ENCODE measurements around the gene CDK8. TPM values are rescaled to one million over a fixed set of nuclear protein-coding genes. Genes with fewer than 3 reads are reported as not detected.

The CDK8 gene
- total RNA-seq, 1 experiment from 2014 or later: 16.5 TPM

GRCh38 chr13:26442541-26442940, 188.6 kb downstream of the CDK8 start:
- DNase-seq (ENCODE audit: low read depth): no peak

DNA sequence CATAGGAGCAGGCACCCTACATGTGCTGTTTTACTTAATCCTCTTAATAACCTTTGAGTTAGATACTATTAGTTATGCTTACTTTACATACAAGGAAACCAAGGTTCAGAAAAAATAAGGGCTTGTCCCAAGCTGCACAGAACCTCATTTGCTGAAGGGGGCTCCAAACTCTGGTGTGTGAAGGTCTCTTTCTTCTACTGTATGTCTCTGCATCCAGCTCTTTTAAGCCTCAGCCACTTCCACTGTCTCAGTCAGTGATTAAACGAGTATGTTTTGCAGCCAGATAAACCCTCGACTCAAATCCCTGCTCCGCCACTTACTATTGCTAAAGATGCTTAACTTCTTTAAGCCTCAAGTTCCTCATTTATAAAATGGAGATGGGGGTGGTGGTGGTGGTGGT, 191.2 kb downstream of the CDK8 start:
- no peak for DNase-seq (ENCODE audit: low read depth)

DNA sequence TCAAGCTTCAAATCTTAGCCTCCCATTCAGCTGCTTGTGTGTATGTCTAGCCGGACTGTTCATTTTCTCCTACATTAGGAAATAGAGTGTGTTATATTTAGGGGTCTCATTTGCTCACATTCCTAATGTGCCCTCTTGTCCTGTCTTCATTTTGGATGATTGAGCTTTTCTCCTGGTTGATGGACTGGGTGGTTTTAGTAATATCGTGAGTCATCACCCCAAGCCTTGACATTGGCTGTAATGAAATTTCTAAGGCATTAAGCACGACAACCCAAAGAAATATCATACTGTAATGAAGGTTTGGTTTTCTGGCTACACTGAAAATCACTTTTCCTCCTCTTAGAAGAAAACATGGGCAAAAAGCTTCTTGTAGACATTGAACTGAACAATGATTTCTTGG, 192.8 kb downstream of the CDK8 start:
- DNase-seq (ENCODE audit: low read depth): no peak

DNA sequence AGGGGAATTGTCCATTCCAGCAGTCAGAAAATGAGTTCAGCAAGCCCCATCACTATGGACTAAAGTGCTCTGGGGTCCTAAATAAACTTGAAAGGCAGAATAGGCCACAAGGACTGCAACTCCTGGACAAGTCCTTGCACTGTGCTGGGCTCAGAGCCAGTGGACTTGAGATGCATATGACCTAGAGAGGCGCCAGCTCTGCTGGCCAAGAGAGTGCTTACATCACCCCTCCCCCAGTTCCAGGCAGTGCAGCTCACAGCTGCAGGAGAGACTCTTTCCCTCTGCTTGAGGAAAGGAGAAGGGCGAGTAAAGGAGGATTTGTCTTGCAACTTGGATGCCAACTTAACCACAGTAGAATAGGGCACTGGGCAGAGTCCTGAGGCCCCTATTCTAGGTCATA, 194.1 kb downstream of the CDK8 start:
- DNase-seq (ENCODE audit: low read depth): no peak

DNA sequence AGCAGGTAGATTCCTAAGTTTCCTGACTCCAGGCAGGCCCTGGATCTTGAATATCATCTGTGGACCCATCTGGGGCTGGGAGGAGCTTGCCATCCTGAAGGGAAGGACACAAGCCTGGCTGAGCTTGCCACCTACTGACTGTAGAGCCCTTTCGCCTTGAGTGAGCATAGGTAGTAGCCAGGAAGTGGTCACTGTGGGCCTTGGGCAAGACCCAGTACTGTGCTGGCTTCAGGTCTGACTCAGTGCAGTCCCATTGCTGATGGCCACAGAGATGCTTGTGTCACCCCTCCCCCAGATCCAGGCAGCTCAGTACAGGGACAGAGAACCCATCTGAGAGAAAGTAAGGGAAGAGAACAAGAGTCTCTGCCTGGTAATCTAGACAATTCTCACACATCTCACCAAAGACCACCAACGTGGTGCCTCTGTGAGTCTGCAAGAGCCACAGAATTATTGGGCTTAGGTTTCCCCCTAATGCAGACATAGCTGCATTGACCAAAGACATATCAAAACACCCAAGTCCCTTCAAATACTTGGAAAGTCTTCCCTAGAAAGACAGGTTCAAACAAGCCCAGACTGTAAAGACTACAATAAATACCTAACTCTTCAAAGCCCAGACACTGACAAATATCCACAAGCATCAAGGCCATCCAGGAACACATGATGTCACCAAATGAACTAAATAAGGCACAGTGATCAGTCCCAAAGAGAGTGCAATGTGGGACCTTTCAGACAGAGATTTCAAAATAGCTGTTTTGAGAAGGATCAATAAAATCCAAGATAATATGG, 195.3 kb downstream of the CDK8 start:
- peak; percentile 16 for DNase-seq (ENCODE audit: low read depth)

Other genes starting within 250 kb of the CDK8 start
- gene SHISA2, start 202.1 kb upstream of the CDK8 start, total RNA-seq (2014; rRNA removed; shearing (Covaris generic)): 100 and 138 TPM in 2 replicates
- gene RNF6, start 31.8 kb upstream of the CDK8 start, total RNA-seq (2014; rRNA removed; shearing (Covaris generic)): 23.7 and 48.2 TPM in 2 replicates

Measured in Daoy (cell line).